HepG2 (cell line): ENCODE data around the gene HORMAD2. TPM values are rescaled to one million over a fixed set of nuclear protein-coding genes. Genes with fewer than 3 reads are reported as not detected.

ENCODE experiments used
- FOXK2 ChIP-seq: fragments of 450-650 bp; IDR thresholded peaks from 2 replicates; pipeline ENCODE4 v1.6.1; 2016
- MTF2 ChIP-seq: sonication (generic); formaldehyde crosslinking; IDR thresholded peaks from 2 replicates; pipeline ENCODE4 v1.5.0; 2020; ENCODE audit warnings: missing genetic modification reagents, borderline replicate concordance
- MXD4 ChIP-seq: IDR thresholded peaks from 2 replicates; pipeline ENCODE4 v1.6.1; 2016; ENCODE audit warnings: mild to moderate bottlenecking, missing biosample characterization, missing genetic modification reagents
- PRPF4 ChIP-seq: fragments of 200-400 bp; formaldehyde crosslinking; IDR thresholded peaks from 2 replicates; pipeline ENCODE4 v1.6.1; 2016; ENCODE audit warnings: low read length, low read depth; ENCODE audit not compliant: poor library complexity, severe bottlenecking
- SIX4 ChIP-seq: sonication (generic); formaldehyde crosslinking; IDR thresholded peaks from 2 replicates; pipeline ENCODE4 v1.4.0; 2020; ENCODE audit warnings: missing genetic modification reagents
- TEAD3 ChIP-seq: optimal IDR thresholded peaks from 2 replicates; pipeline ENCODE3; 2016; ENCODE audit warnings: borderline replicate concordance
- TRIM24 ChIP-seq: sonication (generic); formaldehyde crosslinking; IDR thresholded peaks from 2 replicates; pipeline ENCODE4 v1.8.0; 2022; ENCODE audit warnings: mild to moderate bottlenecking, missing genetic modification reagents
- ZFX ChIP-seq: sonication (generic); formaldehyde crosslinking; IDR thresholded peaks from 2 replicates; pipeline ENCODE4 v1.4.0; 2020; ENCODE audit warnings: mild to moderate bottlenecking, low read depth, missing genetic modification reagents, moderate library complexity
- ZNF547 ChIP-seq: sonication (generic); formaldehyde crosslinking; IDR thresholded peaks from 2 replicates; pipeline ENCODE4 v1.5.1; 2020; ENCODE audit warnings: mild to moderate bottlenecking, missing genetic modification reagents
- polyA plus RNA-seq, 8 experiments: library from polyadenylated mRNA; depleted of rRNA in 3 of 8; stranded (reverse) in 7 of 8; unstranded in 1 of 8; fragments of >200 nt; fragmentation: Illumina TruSeq in 4 of 8; extraction: Trizol in 4 of 8; gene quantifications; 2 replicates each; pipeline versions ENCODE4 v1.2.1 to v1.2.3, GENCODE V29; 2011 to 2016; ENCODE audit warnings: low read depth in 4 of 8, missing spikeins in 1 of 8, mixed read lengths in 1 of 8; ENCODE audit not compliant: insufficient read depth in 1 of 8
- total RNA-seq, 5 experiments: library from RNA; depleted of rRNA; stranded (reverse); fragments of >200 nt; fragmentation: Illumina TruSeq; extraction: Trizol; gene quantifications; 2 replicates each; pipeline ENCODE4 v1.2.3, GENCODE V29; 2016; ENCODE audit warnings: low read depth in 1 of 5
- TF ChIP-seq, protein P1 (sequence below): IDR thresholded peaks from 2 replicates; pipeline ENCODE4 v1.6.1; 2016; ENCODE audit warnings: low read depth
- TF ChIP-seq, protein P2 (sequence below): sonication (generic); formaldehyde crosslinking; IDR thresholded peaks from 2 replicates; pipeline ENCODE4 v1.5.0; 2020; ENCODE audit warnings: missing genetic modification reagents
- TF ChIP-seq, protein P3 (sequence below): sonication (generic); formaldehyde crosslinking; IDR thresholded peaks from one replicate; pipeline ENCODE4 v1.5.1; 2020; ENCODE audit warnings: mild to moderate bottlenecking, missing genetic modification reagents; ENCODE audit errors: not compliant biosample characterization
- TF ChIP-seq, protein P4 (sequence below): sonication (generic); formaldehyde crosslinking; IDR thresholded peaks from 2 replicates; pipeline ENCODE4 v1.8.1; 2023; ENCODE audit warnings: missing genetic modification reagents, mild to moderate bottlenecking, borderline replicate concordance
- TF ChIP-seq, protein P5 (sequence below): sonication (generic); formaldehyde crosslinking; conservative IDR thresholded peaks from 2 replicates; pipeline ENCODE4 v1.5.0; 2020; ENCODE audit warnings: missing genetic modification reagents
- TF ChIP-seq, protein P6 (sequence below): sonication (generic); formaldehyde crosslinking; IDR thresholded peaks from 2 replicates; pipeline ENCODE4 v1.8.0; 2022; ENCODE audit warnings: missing genetic modification reagents, low read depth, mild to moderate bottlenecking, borderline replicate concordance

Gene HORMAD2
- total and polyA plus RNA-seq, 2 of the 13 experiments (the other 11 are each of a cell fraction or from before 2014, with no cell fraction given): not detected

DNA sequence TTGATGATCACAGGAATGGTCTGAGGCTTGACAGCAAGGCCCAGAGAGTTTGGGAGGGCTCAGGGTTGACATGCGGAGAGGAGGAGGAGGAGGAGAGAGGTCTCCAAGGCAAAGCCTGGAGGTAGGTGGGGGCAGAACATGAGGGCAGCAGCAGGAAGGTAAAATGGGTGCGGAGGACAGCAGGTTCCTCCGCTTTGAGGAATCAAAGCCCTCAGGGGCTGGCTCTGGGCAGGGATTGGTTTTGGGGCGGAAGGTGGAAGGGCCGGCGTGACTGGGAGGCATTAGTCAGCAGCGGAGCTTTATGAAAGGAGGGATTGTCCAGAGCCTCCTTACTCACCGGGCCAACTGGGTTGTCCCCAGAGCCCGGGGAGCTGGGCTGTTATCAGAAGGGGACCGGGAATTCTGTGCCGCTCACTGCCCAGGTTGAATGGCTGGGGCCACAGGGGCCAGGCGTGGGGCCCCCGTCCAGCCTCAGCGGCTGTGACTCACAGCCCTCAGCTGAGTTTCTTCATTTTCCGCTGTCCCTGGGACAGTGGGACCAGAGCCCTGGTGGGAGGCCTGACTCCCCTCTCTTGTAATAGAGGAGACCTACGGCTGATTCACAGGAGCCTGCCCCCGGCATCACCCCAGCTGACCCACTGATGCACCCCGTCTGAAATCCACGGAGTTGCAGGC lies 130.1 kb downstream of the HORMAD2 start (continued):
- TF ChIP-seq, protein P1, sequence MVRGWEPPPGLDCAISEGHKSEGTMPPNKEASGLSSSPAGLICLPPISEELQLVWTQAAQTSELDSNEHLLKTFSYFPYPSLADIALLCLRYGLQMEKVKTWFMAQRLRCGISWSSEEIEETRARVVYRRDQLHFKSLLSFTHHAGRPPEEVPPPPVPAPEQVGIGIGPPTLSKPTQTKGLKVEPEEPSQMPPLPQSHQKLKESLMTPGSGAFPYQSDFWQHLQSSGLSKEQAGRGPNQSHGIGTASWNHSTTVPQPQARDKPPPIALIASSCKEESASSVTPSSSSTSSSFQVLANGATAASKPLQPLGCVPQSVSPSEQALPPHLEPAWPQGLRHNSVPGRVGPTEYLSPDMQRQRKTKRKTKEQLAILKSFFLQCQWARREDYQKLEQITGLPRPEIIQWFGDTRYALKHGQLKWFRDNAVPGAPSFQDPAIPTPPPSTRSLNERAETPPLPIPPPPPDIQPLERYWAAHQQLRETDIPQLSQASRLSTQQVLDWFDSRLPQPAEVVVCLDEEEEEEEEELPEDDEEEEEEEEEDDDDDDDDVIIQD (CRISPR knock-in tag): 0 out of 2 replicates have a peak, but pooled peaks have one; percentile 14
- no peak for TF ChIP-seq MTF2 (CRISPR knock-in tag)
- TF ChIP-seq ZFX (CRISPR knock-in tag): peak; percentile 50; the same call in 1 of the 2 replicates
- TF ChIP-seq ZNF547 (CRISPR knock-in tag): no peak
- no peak for TF ChIP-seq MXD4 (CRISPR knock-in tag)
- no peak for TF ChIP-seq TRIM24 (CRISPR knock-in tag)
- TF ChIP-seq, protein P2, sequence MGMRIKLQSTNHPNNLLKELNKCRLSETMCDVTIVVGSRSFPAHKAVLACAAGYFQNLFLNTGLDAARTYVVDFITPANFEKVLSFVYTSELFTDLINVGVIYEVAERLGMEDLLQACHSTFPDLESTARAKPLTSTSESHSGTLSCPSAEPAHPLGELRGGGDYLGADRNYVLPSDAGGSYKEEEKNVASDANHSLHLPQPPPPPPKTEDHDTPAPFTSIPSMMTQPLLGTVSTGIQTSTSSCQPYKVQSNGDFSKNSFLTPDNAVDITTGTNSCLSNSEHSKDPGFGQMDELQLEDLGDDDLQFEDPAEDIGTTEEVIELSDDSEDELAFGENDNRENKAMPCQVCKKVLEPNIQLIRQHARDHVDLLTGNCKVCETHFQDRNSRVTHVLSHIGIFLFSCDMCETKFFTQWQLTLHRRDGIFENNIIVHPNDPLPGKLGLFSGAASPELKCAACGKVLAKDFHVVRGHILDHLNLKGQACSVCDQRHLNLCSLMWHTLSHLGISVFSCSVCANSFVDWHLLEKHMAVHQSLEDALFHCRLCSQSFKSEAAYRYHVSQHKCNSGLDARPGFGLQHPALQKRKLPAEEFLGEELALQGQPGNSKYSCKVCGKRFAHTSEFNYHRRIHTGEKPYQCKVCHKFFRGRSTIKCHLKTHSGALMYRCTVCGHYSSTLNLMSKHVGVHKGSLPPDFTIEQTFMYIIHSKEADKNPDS (CRISPR knock-in tag): no peak
- peak; percentile 42 for TF ChIP-seq TEAD3
- TF ChIP-seq, protein P3, sequence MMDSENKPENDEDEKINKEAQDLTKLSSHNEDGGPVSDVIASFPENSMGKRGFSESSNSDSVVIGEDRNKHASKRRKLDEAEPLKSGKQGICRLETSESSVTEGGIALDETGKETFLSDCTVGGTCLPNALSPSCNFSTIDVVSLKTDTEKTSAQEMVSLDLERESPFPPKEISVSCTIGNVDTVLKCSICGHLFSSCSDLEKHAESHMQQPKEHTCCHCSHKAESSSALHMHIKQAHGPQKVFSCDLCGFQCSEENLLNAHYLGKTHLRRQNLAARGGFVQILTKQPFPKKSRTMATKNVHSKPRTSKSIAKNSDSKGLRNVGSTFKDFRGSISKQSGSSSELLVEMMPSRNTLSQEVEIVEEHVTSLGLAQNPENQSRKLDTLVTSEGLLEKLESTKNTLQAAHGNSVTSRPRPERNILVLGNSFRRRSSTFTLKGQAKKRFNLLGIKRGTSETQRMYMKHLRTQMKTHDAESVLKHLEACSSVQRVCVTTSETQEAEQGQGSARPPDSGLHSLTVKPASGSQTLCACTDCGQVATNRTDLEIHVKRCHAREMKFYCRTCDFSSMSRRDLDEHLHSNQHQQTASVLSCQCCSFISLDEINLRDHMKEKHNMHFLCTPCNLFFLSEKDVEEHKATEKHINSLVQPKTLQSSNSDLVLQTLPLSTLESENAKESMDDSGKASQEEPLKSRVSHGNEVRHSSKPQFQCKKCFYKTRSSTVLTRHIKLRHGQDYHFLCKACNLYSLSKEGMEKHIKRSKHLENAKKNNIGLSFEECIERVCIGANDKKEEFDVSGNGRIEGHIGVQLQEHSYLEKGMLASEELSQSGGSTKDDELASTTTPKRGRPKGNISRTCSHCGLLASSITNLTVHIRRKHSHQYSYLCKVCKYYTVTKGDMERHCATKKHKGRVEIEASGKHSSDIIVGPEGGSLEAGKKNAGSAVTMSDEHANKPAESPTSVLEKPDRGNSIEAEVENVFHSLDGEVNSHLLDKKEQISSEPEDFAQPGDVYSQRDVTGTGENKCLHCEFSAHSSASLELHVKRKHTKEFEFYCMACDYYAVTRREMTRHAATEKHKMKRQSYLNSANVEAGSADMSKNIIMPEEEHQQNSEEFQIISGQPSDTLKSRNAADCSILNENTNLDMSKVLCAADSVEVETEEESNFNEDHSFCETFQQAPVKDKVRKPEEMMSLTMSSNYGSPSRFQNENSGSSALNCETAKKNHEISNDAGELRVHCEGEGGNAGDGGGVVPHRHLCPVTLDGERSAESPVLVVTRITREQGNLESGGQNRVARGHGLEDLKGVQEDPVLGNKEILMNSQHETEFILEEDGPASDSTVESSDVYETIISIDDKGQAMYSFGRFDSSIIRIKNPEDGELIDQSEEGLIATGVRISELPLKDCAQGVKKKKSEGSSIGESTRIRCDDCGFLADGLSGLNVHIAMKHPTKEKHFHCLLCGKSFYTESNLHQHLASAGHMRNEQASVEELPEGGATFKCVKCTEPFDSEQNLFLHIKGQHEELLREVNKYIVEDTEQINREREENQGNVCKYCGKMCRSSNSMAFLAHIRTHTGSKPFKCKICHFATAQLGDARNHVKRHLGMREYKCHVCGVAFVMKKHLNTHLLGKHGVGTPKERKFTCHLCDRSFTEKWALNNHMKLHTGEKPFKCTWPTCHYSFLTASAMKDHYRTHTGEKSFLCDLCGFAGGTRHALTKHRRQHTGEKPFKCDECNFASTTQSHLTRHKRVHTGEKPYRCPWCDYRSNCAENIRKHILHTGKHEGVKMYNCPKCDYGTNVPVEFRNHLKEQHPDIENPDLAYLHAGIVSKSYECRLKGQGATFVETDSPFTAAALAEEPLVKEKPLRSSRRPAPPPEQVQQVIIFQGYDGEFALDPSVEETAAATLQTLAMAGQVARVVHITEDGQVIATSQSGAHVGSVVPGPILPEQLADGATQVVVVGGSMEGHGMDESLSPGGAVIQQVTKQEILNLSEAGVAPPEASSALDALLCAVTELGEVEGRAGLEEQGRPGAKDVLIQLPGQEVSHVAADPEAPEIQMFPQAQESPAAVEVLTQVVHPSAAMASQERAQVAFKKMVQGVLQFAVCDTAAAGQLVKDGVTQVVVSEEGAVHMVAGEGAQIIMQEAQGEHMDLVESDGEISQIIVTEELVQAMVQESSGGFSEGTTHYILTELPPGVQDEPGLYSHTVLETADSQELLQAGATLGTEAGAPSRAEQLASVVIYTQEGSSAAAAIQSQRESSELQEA (CRISPR knock-in tag): no peak
- TF ChIP-seq, protein P4, sequence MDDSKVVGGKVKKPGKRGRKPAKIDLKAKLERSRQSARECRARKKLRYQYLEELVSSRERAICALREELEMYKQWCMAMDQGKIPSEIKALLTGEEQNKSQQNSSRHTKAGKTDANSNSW: no peak
- TF ChIP-seq, protein P5, sequence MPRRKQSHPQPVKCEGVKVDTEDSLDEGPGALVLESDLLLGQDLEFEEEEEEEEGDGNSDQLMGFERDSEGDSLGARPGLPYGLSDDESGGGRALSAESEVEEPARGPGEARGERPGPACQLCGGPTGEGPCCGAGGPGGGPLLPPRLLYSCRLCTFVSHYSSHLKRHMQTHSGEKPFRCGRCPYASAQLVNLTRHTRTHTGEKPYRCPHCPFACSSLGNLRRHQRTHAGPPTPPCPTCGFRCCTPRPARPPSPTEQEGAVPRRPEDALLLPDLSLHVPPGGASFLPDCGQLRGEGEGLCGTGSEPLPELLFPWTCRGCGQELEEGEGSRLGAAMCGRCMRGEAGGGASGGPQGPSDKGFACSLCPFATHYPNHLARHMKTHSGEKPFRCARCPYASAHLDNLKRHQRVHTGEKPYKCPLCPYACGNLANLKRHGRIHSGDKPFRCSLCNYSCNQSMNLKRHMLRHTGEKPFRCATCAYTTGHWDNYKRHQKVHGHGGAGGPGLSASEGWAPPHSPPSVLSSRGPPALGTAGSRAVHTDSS (CRISPR knock-in tag): no peak
- TF ChIP-seq PRPF4: no peak
- no peak for TF ChIP-seq FOXK2
- peak; percentile 19; the same call in 1 of the 2 replicates for TF ChIP-seq SIX4
- TF ChIP-seq, protein P6, sequence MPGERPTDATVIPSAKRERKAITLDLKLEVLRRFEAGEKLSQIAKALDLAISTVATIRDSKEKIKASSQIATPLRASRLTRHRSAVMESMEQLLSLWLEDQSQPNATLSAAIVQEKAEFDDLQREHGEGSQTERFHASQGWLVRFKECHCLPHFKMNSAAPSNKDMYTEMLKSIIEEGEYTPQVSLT (CRISPR knock-in tag): no peak
